PC-9 (cell line): ENCODE measurements around the gene PPHLN1. TPM values are rescaled to one million over a fixed set of nuclear protein-coding genes. Genes with fewer than 3 reads are reported as not detected.

ENCODE experiments used
- BruUV-seq: library from RNA; stranded (reverse); fragments of 400-500 nt; replicated peaks from 2 replicates; lab custom pipeline; 2021; lab: Mats Ljungman, UMichigan
- CTCF ChIA-PET: fragments of 300-600 bp; sonication (Branson Sonifier 250); formaldehyde crosslinking; loops from one replicate; lab custom pipeline; 2022; ENCODE audit warnings: antibody characterized with exemption; lab: Charles Lee
- POLR2A ChIA-PET: fragments of 300-600 bp; sonication (Branson Sonifier 250); formaldehyde crosslinking; loops from one replicate; lab custom pipeline; 2022; ENCODE audit warnings: antibody characterized with exemption; ENCODE audit not compliant: unreplicated experiment; lab: Charles Lee
- DNase-seq, 2 experiments: peaks; one replicate each; pipeline versions ENCODE4 v3.0.0 to v3.0.0-alpha.2; 2015 to 2022; ENCODE audit warnings: mixed read lengths in 1 of 2
- H2AFZ ChIP-seq: fragments of 200-600 bp; sonication (generic); 2 replicates; pipeline ENCODE4 v1.8.1; 2017; ENCODE audit warnings: antibody characterized with exemption
- H3F3A ChIP-seq: fragments of 200-600 bp; sonication (generic); 2 replicates; pipeline ENCODE4 v1.8.1; 2017; ENCODE audit warnings: antibody characterized with exemption, mild to moderate bottlenecking, low read depth; ENCODE audit not compliant: insufficient read depth
- H3K27ac ChIP-seq: fragments of 200-600 bp; sonication (generic); 2 replicates; pipeline ENCODE4 v1.6.1; 2016; ENCODE audit warnings: mixed run types
- H3K27me3 ChIP-seq: fragments of 200-600 bp; sonication (generic); 2 replicates; pipeline ENCODE4 v1.6.1; 2016; ENCODE audit warnings: low read depth, mixed run types; ENCODE audit not compliant: insufficient read depth
- H3K36me3 ChIP-seq: fragments of 200-600 bp; sonication (generic); 2 replicates; pipeline ENCODE4 v1.6.1; 2016; ENCODE audit warnings: low read depth, mixed run types
- H3K4me1 ChIP-seq: fragments of 200-600 bp; sonication (generic); replicated peaks from 2 replicates; pipeline ENCODE4 v1.6.1; 2016; ENCODE audit warnings: mixed run types; ENCODE audit not compliant: insufficient read depth
- H3K4me2 ChIP-seq: fragments of 200-600 bp; sonication (generic); 2 replicates; pipeline ENCODE4 v1.6.1; 2017; ENCODE audit warnings: mixed run types
- H3K4me3 ChIP-seq: fragments of 200-600 bp; sonication (generic); 2 replicates; pipeline ENCODE4 v1.6.1; 2016; ENCODE audit warnings: mixed run types
- H3K79me2 ChIP-seq: fragments of 200-600 bp; sonication (generic); 2 replicates; pipeline ENCODE4 v1.6.1; 2017; ENCODE audit warnings: low read depth, mixed run types
- H3K9me2 ChIP-seq: fragments of 200-600 bp; sonication (generic); 2 replicates; pipeline ENCODE4 v1.8.1; 2017; ENCODE audit warnings: mild to moderate bottlenecking; ENCODE audit not compliant: insufficient read depth
- H3K9me3 ChIP-seq: fragments of 200-600 bp; sonication (generic); 2 replicates; pipeline ENCODE4 v1.8.1; 2016; ENCODE audit warnings: low read depth; ENCODE audit not compliant: insufficient read depth
- H4K20me1 ChIP-seq: fragments of 200-600 bp; sonication (generic); 2 replicates; pipeline ENCODE4 v1.8.1; 2017; ENCODE audit not compliant: insufficient read depth
- EZH2 ChIP-seq: fragments of 200-600 bp; sonication (generic); IDR thresholded peaks from 2 replicates; pipeline ENCODE4 v1.8.0; 2017; ENCODE audit warnings: antibody characterized with exemption, low read depth
- intact Hi-C: fragments of 100-400 bp; cut with micrococcal nuclease; formaldehyde crosslinking; loops from one replicate; pipeline ENCODE4 v1.10.0; 2022; ENCODE audit not compliant: unreplicated experiment
- total RNA-seq: library from RNA; stranded (reverse); gene quantifications from 2 replicates; pipeline ENCODE4 v1.2.3, GENCODE V29; 2021
- TF ChIP-seq, protein P1 (sequence below): fragments of 200-600 bp; sonication (generic); conservative IDR thresholded peaks from 2 replicates; pipeline ENCODE4 v1.6.1; 2017; ENCODE audit warnings: mixed run types, antibody characterized with exemption, mild to moderate bottlenecking, moderate library complexity

The PPHLN1 gene
- total RNA-seq, 1 experiment from 2014 or later, result 61.9 TPM

- CTCF ChIA-PET, result interaction anchor here (0.5 kb wide), 1 partner anchor 159 kb away, joined by 9 read pairs; no protein-coding TSS in a partner anchor
- intact Hi-C loops, result no loop called here
These were observed 29.4 kb upstream of the PPHLN1 start for GRCh38 chr12:42296503-42297109.

GRCh38 chr12:42298887-42299286 lies 27.1 kb upstream of the PPHLN1 start:
- intact Hi-C loops, result no loop called here
- POLR2A ChIA-PET, result no interaction called here
- BruUV-seq, result no TSS peak

More at GRCh38 chr12:42296503-42297109, 29.4 kb upstream of the PPHLN1 start:
- no peaks in the 10 kb centered on the region for H4K20me1 ChIP-seq
- DNase-seq, result no peak
- POLR2A ChIA-PET, result no interaction called here
- H3K27ac ChIP-seq, result no peak overlapping the region
- no peaks in the 10 kb centered on the region for H3K9me3 ChIP-seq
- no peaks in the 10 kb centered on the region for H3F3A ChIP-seq
- H3K27me3 ChIP-seq, result no peaks in the 10 kb centered on the region
- no peak overlapping the region for H3K4me3 ChIP-seq
- no peaks in the 10 kb centered on the region for H3K4me1 ChIP-seq
- no peaks in the 10 kb centered on the region for H3K79me2 ChIP-seq
- TF ChIP-seq, protein P1, sequence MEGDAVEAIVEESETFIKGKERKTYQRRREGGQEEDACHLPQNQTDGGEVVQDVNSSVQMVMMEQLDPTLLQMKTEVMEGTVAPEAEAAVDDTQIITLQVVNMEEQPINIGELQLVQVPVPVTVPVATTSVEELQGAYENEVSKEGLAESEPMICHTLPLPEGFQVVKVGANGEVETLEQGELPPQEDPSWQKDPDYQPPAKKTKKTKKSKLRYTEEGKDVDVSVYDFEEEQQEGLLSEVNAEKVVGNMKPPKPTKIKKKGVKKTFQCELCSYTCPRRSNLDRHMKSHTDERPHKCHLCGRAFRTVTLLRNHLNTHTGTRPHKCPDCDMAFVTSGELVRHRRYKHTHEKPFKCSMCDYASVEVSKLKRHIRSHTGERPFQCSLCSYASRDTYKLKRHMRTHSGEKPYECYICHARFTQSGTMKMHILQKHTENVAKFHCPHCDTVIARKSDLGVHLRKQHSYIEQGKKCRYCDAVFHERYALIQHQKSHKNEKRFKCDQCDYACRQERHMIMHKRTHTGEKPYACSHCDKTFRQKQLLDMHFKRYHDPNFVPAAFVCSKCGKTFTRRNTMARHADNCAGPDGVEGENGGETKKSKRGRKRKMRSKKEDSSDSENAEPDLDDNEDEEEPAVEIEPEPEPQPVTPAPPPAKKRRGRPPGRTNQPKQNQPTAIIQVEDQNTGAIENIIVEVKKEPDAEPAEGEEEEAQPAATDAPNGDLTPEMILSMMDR, result peak; percentile 72
- no peak for TF ChIP-seq EZH2
- H3K36me3 ChIP-seq, result no peaks in the 10 kb centered on the region
- no peak overlapping the region for H3K4me2 ChIP-seq
- no peak overlapping the region for H2AFZ ChIP-seq
- H3K9me2 ChIP-seq, result no peaks in the 10 kb centered on the region
- no TSS peak for BruUV-seq

GRCh38 chr12:42299392-42300308 lies 26.3 kb upstream of the PPHLN1 start:
- Histone ChIP-seq H3K4me1 (no peaks in the 10 kb centered on the region), H3F3A (no peaks in the 10 kb centered on the region), H3K9me3 (no peaks in the 10 kb centered on the region), H3K36me3 (no peaks in the 10 kb centered on the region), H3K9me2 (no peaks in the 10 kb centered on the region), H3K79me2 (no peaks in the 10 kb centered on the region), H2AFZ (no peak overlapping the region), H3K27me3 (no peaks in the 10 kb centered on the region), H3K4me2 (no peak overlapping the region), H4K20me1 (no peaks in the 10 kb centered on the region), H3K27ac (no peak overlapping the region), H3K4me3 (no peak overlapping the region)
- POLR2A ChIA-PET, result no interaction called here
- CTCF ChIA-PET, result no interaction called here
- BruUV-seq, result no TSS peak
- no peak for DNase-seq
- intact Hi-C loops, result no loop called here
- TF ChIP-seq EZH2, result no peak
- TF ChIP-seq, protein P1, result no peak

More at GRCh38 chr12:42298887-42299286, 27.1 kb upstream of the PPHLN1 start:
- Histone ChIP-seq H3K4me2 (no peak overlapping the region), H3K27ac (no peak overlapping the region), H2AFZ (no peak overlapping the region), H3K79me2 (no peaks in the 10 kb centered on the region), H3K27me3 (no peaks in the 10 kb centered on the region), H3K4me1 (no peaks in the 10 kb centered on the region), H4K20me1 (no peaks in the 10 kb centered on the region), H3K36me3 (no peaks in the 10 kb centered on the region), H3K9me2 (no peaks in the 10 kb centered on the region), H3F3A (no peaks in the 10 kb centered on the region), H3K9me3 (no peaks in the 10 kb centered on the region), H3K4me3 (no peak overlapping the region)
- TF ChIP-seq, protein P1, result no peak
- CTCF ChIA-PET, result no interaction called here
- no peak for DNase-seq
